Measurements from ENCODE around the gene NMT1.

- TF ChIP-seq CTCF (IDR thresholded peaks at IDR 0.05) (no peak), POLR2A (IDR thresholded peaks at IDR 0.05) (no peak), POLR2AphosphoS5 (IDR thresholded peaks at IDR 0.05) (no peak)
These were observed 54.0 kb downstream of the NMT1 start for GRCh38 chr17:45115015-45115625.

All from suprapubic skin (tissue), 4 donors.